HG03064 (cell line): Measurements from ENCODE around the gene ATG5.

Experiments used
- ATAC-seq: cut with Tn5 transposase; IDR thresholded peaks from one replicate; pipeline ENCODE4 v1.9.1; 2021; ENCODE audit warnings: low read depth; ENCODE audit not compliant: unreplicated experiment

ATG5 gene

DNA sequence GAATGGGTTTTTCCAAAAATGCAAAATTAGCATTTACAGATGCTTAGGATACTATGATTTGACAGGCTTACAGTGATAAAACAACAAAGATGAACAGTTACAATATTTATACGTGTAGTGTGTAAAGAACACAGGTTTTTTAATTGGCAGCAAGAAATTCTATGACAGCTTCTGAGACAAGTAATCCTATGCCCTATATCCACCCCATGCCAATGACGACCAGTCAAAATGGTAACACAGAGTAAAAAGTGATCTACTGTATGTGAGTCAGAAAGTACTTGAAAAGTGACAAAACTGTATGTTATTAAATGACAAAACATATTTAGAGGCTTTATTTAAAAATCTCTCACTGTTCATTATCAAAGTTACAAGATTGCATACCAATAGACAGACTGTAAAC is 139.9 kb downstream of the ATG5 start:
- ATAC-seq, result no peak

DNA sequence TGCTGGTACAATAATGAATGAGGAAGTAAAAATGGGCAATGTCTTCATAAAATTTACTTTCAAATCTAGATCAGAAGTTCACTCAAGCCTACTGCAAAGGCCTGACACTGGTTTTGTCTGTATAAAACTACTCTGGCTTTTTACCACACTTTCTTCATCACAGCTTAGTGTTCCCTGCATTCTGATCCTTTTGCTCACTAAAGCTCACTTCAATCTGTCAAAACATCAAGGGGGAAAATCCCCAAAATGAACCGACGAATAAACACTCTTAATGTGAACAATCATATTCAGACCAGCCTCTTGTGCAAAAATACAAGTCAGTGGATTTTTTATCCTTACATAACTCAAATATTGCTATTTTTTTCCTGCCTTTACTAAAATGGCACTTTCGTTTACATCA is 140.9 kb downstream of the ATG5 start:
- no peak for ATAC-seq

DNA sequence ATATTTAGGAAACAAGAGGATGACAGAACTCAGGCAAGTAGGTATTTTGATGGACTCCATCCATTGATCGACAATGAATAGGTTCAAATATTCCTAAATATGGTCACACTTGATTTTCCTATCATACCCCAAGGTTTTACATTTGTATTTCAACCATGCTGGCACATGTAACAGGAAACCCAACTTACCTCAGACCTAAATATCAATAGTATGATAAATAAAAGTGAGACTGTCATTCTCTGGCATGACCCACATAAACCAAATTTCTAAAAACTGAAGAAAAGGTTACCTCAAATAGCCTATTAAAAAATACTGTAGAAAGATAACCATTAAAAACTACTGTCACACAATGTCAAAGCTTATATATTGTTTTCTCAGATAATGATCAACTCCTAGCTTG is 142.1 kb downstream of the ATG5 start:
- ATAC-seq, result no peak

DNA sequence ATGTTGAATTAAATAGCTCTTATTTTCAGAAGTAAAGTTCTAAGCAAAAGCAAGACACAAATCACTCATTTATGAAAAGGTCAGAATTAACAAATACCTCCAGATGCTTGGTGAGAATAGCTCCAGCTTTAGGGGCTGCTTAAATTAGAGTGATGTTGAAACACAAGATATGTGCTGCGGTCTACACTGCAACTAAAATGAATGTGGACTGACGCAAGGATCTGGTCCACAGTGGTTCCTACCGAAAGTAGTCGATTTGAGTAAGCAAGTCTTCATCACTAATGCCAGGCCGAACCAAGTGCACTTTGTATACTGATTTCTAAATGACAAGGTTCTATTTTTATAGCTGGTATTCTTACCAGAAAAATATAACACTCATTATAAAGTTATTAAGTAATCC is 143.1 kb downstream of the ATG5 start:
- ATAC-seq, result peak; percentile 78

DNA sequence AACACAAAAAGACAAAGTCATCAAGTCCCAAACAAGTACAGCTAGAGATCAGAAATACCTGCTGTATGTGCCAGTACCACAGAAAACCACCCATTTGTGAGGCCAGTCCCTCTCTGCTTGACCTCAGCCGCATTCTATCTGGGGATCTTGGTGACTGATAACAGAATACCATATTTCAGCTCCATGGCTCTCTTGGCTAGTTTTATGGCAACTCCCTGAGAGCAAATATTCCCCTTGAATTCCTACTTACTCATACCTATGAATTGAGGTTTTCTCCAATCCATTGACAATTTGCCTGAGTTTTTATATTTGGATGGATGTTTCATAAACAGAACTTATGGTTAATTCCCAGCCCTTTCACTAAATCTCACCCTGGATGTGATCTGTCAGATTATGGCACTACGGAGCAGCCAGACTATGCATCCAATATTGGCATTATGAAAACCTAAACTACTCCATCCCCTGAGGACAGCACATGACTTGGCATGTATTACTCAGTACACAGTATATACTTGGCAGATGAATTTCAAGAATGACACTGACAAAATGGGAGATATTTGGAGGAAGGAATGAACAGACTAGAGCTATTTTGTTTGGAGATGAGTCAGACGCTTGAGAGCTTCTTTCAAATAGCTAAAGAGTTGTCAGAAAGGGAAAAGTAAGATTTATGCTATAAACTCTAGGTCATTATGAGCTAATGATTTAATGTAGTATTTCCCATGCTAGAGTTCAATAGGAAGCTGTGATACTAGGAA is 143.7 kb downstream of the ATG5 start:
- peak; percentile 35 for ATAC-seq

DNA sequence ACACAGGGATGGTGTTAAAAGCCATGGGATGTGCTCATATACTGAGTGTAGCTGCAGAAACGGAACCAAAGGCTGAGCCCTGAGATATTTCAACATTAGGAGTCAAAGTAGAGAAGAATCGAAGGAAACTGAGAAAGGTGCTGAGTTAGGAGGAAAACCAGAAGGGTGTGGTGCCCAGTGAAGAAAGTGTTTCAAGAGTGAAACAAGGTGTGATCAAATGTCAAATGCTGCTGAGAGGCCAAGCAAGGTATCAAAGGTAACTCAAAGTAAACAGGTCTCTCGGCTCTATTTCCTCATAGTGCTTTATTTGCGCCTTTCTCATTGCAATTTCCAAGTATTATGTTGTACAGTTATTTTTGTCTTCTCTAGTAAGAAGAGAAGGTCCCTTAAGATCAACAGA is 145.4 kb downstream of the ATG5 start:
- no peak for ATAC-seq

DNA sequence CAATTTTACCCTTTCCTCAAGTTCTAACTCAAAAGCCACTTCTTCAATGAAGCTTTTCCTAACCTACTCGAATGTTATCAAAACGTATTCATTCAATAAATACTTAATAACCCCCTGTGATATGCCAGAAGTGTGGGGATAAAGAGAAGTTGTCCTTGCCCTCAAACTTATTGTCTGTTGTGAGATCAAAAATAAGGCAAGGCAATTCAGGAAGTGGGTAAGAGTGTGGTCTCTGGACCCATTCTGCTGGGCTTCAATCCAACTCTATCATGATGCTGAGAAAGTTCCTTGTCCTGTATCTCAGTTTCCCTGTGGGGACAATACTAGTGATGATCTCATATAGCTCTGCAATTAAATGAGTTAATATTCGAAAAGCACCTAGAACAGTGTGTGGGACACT is 146.7 kb downstream of the ATG5 start:
- no peak for ATAC-seq

DNA sequence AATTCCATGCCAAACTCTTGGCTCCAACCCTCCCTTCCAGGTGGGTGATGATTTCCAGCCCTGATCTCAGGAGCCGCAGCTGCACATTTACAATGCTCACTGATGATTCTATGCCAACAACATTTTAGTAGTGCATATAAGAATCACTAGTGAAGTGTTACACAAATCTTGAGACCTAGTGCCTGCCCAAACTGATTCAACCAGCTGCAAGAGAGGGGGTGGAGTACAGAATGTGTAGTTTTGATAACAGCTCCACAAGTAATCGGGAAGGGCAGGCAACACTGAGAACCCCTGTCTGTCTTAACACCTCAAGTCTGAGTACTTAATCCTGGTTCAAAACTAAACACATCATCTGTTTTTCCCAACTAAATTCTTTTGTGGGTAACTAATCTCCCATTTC is 147.8 kb downstream of the ATG5 start:
- no peak for ATAC-seq

DNA sequence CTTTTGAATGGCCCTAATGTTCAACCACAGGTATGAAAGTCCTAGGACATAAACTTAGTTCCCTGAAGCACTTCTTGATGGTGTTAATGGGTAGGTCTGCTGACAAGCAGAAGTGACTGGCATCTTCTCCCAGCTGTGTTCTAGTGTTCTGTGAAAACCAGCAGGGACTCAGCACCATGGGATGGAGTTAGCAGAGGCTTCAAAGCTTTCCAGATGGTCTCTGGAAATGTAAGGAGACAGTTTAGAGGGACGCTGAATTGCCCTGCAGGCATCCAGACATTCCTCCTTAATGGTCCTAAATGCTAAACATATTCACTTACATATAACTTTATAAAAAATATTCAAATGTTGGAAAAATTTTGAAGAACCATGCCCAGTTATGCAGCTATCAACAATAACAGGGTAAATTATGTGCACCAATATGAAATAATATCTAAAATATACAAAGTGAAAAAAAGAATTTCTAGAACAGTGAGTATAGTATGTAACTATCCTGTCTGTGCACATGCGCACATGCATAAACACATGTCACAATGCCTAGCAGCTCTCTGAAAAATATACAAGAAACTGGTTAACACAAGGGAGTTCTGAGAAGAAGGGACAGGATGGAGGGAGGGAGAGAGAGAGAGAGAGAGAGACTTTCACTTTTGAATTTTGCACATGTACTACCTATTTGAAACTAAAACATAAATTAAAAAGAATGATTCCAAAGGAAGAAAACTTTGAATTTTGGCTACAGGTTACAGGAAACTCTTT is 152.3 kb downstream of the ATG5 start:
- no peak for ATAC-seq

DNA sequence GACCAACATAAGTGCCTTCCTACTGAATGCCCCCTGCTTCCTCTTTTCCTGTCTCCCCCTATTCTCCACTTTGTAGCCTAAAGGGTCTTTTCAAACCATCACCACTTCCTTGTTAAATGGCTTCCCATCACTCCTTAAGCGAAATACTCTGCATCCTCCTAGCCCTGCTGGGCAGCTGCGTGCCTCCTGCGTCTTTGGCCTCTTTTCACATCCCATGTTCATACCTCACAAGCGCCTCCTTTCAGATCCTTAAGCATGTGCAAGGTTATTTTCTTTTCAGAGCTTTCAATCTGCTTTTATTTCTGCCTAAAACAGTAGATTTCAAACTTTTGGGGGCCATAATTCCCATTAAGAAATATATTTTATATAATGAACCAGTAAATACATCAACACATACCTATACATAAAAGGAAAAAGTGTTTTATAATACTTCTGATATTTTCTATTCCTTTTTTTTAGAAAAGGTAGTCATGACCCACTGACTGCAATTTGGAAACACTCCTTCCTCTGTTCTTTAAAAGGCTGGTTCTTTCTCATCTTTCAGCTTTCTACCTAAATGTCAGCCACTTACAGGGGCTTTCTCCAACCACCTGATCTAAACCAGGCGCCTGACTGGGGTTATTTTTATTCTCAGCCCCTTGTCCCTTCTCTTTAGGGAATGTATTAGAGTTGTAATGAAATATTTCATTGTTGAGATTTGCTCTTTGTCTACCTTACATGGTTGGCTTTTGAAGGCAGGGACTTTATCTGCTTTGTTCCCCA is 155.3 kb downstream of the ATG5 start:
- no peak for ATAC-seq

DNA sequence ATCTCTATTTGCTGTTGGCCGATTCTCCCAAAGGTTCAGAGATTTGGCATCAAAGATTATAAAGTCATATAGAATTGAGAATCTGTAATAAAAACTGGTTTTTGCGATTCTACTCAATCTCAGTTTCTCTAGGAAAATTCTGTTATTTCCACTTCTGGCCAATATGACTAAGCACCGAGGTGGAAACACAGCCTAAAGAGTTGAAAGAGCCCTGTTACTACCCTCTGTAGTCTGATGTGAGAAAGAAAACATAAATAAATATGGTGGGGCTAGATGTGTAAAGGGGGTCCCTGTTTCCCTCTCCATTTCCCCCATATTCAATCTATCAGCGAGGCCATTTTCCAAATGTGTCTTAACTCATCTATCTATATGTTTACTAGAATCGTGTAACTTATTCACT is 156.0 kb downstream of the ATG5 start:
- no peak for ATAC-seq

DNA sequence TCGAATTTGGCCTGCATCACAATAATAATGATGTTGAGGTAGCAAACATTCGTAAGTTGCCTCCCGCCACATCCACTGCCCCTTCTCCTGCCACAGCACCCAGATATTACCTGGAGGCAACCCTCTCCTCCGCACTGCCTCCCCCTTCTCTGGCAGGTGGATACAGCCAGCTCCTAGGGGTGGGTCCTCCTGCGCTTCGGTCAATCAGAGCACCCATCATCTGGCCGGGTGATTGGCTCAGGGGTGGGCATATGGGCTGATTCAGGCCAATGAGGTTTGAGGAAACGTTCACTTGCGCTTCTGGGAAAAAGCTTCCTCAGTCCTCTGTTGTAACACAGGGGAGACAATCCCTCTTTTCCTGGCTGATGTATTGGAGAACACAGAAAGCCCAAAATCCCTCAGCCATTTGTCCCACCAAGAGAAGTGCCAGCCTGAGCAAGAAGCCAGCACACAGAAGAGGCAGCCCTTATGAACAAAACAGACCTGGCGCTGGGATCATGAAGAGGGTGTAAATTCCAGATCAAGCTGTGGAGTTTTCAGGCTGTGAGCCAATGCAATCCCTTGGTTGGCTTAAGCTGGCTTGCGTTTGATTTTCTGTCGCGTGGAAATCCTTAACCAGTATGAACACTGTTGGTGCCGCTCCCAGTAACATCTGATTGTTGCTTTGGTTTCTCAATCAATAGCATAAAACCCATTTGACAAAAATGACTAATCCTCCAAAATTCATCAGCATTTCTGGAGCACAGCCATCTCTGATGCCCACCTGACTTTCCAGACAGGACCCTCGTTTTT is 157.3 kb downstream of the ATG5 start:
- no peak for ATAC-seq

DNA sequence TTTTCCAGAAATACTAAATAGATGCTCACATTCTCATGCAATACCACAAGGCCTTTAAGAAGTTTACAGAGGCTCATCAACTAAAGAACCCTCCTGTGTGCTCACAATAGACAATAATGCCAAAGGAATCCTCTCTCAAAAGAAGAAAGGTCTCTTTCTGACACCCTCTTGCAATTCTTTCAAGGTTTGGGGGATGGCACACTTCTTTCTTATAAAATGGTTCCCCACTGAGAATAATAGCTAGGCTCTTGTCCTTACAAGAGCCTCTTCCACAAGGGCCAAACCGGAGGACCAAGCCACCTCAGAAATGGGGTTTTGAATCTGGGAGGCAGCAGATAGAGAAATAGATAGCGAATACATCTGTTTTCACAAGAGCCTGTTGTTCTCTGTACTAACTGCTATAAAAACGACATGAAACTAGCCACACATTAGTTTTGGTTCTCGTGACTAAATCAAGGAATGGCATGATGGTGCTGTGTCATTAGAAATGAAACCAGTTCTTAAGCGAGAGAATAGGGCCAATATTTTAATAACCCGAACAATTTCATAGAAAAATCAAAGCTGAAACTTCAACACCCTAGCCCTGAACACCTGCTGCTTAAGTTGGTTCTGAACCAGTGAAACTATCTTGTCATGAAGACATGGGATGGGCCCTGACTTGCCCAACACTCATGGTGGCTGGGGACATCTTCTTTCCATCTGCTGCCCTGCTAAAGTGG is 158.3 kb downstream of the ATG5 start:
- peak; percentile 47 for ATAC-seq

DNA sequence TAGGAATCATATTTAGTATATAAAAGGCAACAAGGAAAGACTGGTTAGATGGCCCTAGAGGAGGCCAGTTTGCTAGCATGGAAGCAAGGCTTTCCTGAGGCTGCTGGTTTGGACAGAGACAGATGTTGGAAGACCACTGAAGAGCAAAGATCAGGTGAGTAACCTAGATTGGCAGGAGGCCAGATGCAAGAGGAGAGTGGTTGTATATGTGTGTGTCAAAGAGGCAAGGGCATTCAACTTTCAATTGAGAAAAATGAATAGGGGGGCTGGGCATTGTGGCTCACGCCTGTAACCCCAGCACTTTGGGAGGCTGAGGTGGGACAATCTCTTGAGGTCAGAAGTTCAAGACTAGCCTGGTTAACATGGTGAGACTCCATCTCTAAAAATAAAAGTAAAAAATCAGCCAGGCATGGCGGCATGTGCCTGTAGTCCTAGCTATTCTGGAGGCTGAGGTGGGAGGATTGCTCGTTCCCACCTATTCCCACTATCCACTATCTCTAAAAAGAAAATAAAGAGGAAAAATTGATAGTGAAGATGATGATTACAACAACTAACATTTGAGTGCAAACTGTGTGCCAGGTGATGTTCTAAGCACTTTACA is 159.6 kb downstream of the ATG5 start:
- no peak for ATAC-seq

DNA sequence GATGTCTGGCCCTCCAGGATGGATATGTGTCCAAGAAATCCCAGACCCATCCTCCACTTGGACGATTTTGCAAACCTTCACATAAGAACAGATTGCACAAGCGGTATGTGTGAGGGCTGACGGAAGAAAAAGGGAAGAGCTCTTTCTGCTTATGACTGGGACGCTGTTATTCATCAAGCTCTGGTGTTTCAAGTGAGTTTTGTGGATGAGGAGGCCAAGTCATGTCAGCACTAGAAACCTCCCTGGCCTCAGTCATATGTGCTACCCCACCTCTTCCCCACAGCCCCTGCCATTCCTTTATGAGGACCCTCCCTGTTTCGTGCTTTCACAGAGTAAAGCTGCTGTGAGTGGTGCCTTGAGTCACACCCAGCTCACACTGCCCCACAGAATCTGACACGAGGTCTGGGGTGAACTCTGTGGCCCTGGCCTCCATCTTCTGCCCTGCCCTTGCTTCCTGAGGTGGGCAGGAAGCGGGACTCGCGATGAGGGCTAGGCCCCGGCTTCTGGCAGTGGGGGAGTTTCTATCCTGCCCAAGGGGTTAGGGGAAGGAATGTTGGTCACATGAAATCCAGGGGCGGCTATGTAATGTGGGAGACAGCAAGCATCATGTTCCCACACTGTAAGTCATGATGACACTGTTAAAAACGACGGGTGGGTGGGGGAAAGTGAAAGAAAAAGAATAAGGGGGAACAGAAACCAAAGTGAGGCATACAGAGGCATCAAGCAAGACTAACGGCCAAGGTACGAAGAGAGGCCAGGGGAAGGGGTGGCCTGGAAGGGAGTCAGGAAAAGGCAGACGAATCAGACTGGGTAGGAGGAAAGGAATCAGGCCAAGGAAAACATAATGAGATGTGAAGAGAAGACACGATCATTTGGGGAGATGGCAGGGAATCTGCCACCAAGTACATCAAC is 161.3 kb downstream of the ATG5 start:
- ATAC-seq, result peak; percentile 39

DNA sequence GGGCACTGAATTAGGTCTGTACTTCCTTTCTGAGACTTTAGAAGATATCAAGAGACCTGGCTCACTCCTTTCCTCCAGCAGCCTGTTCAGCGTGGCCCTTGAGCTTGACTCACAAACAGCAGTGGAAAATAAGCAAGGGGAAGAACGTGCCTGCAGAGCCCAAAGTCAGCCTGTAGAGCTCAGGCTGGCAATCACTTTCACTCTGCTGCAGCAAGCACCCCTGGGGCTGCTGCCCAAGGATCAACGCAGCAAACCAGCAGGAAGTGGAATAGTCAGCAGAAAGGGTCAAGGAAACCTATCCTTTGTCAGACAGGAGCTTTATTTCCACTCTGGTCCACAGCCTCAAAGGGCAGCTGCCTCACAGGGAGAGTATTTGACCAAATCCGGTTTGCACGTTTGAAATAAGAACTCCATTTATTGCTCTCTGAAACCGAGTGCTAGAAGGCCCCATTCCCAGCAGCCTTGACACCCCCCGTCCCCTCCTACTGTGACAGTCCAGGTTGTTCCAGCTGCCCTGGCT is 162.1 kb downstream of the ATG5 start:
- no peak for ATAC-seq

DNA sequence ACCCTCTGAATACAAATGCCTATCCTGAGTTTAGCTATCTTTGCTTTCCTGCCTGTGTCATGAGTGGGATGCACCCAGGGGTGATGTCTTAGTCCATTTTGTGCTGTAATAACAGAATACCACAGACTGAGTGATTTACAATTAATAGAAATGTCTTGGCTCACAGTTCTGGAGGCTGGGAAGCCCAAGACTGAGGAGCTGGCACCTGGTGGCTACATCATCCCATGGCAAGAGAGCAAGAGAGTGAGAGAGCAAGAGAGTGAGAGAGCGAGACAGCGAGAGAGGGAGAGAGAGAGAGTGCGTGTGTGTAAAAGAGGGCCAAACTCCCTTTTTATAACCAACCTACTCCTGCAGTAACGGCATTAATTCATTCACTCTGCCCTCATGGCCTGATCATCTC is 162.6 kb downstream of the ATG5 start:
- ATAC-seq, result no peak

DNA sequence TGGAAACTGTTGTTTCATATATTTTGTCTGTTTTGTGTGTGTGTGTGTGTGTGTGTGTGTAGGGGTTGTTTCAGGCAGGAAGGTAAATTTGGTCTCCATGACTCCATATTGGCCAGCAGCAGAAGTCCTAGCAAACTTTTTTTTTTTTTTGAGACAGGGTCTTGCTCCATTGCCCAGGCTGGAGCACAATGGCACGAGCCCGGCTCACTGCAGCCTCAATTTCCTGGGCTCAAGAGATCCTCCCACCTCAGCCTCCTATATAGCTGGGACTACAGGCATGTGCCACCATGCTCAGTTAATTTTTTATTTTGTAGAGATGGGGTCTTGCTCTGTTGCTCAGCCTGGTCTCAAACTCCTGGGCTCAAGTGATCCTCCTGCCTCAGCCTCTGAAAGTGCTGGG is 163.7 kb downstream of the ATG5 start:
- ATAC-seq, result no peak
